Peyer's patch (tissue), 4 donors: ENCODE measurements around the gene MYF6.

ENCODE experiments used
- CTCF ChIP-seq, 6 experiments: fragments of 450-650 bp in 4 of 6; fragments of 200-600 bp in 2 of 6; sonication (generic) in 1 of 6; IDR thresholded peaks; one replicate each; pipeline ENCODE4 v1.5.1; 2017 to 2019; ENCODE audit warnings: antibody characterized with exemption in 6 of 6, mild to moderate bottlenecking in 3 of 6, moderate library complexity in 1 of 6
- POLR2A ChIP-seq, 2 donors: fragments of 450-650 bp; IDR thresholded peaks; one replicate each; pipeline ENCODE4 v1.5.1; 2017; ENCODE audit warnings: antibody characterized with exemption in 2 of 2, mild to moderate bottlenecking in 2 of 2, moderate library complexity in 2 of 2

- TF ChIP-seq CTCF (IDR thresholded peaks at IDR 0.05) = no peak
- no peak for TF ChIP-seq POLR2A (IDR thresholded peaks at IDR 0.05)
These were observed at the start of gene MYF6 for GRCh38 chr12:80707126-80707829.
